Stomach (tissue), 9 donors: ENCODE results near the gene KRT14. TPM values are rescaled to one million over a fixed set of nuclear protein-coding genes. Genes with fewer than 3 reads are reported as not detected.

Source experiments
- DNase-seq, 2 donors: peaks; one replicate each; pipeline versions ENCODE4 v3.0.0 to v3.0.0-alpha.2; 2013 to 2019
- H3K27ac ChIP-seq, 5 donors: fragments of 200-600 bp in 4 of 5; sonication (generic) in 4 of 5; one replicate each; pipeline ENCODE4 v1.5.1; 2013 to 2019; ENCODE audit warnings: mild to moderate bottlenecking in 1 of 5, moderate library complexity in 1 of 5
- H3K27me3 ChIP-seq, 3 donors: fragments of 200-600 bp; sonication (generic); one replicate each; pipeline ENCODE4 v1.5.1; 2017 to 2019; ENCODE audit warnings: mixed run types in 1 of 3
- H3K36me3 ChIP-seq, 4 donors: fragments of 200-600 bp; sonication (generic); 1 replicate in 3 of 4; 2 replicates in 1 of 4; pipeline ENCODE4 v1.5.1; 2016 to 2019
- H3K4me1 ChIP-seq, 4 donors: fragments of 200-600 bp; sonication (generic); one replicate each; pipeline ENCODE4 v1.5.1; 2016 to 2019
- H3K4me3 ChIP-seq, 4 donors: fragments of 200-600 bp; sonication (generic) in 3 of 4; one replicate each; pipeline ENCODE4 v1.5.1; 2016 to 2019; ENCODE audit warnings: mild to moderate bottlenecking in 1 of 4
- H3K9me3 ChIP-seq, 4 donors: fragments of 200-600 bp; sonication (generic); one replicate each; pipeline ENCODE4 v1.5.1; 2016 to 2019
- EP300 ChIP-seq: sonication (generic); formaldehyde crosslinking; IDR thresholded peaks from one replicate; pipeline ENCODE4 v1.6.1; 2017; ENCODE audit warnings: antibody characterized with exemption
- POLR2A ChIP-seq, 4 donors: fragments of 450-650 bp; IDR thresholded peaks; one replicate each; pipeline ENCODE4 v1.6.1; 2016; ENCODE audit warnings: antibody characterized with exemption in 4 of 4, control low read depth in 2 of 4, mild to moderate bottlenecking in 1 of 4, moderate library complexity in 1 of 4
- POLR2AphosphoS5 ChIP-seq, 3 donors: sonication (generic); formaldehyde crosslinking; IDR thresholded peaks; one replicate each; pipeline ENCODE4 v1.6.1; 2016; ENCODE audit warnings: antibody characterized with exemption in 3 of 3
- WGBS, 5 donors: extraction: QIAGEN DNeasy Blood & Tissue Kit in 3 of 5; methylation state at CpG; one replicate each; pipeline versions ENCODE4 v1.1.5 to v1.1.7; 2013 to 2018; 5-methylcytosine and 5-hydroxymethylcytosine counted together
- intact Hi-C: fragments of 100-400 bp; cut with DNase I; formaldehyde crosslinking; loops from one replicate; pipeline ENCODE4 v1.15.1; 2023; ENCODE audit warnings: low total_unique reads
- polyA plus RNA-seq, 3 donors: library from polyadenylated mRNA; stranded (reverse); fragments of 200-250 nt; gene quantifications; one replicate each; pipeline ENCODE4 v1.2.3, GENCODE V29; 2013
- total RNA-seq, 5 donors: library from RNA; depleted of rRNA; stranded (reverse); fragments of >200 nt; gene quantifications; one replicate each; pipeline versions ENCODE4 v1.1.0 to v1.2.3, GENCODE V29; 2014 to 2016
- TF ChIP-seq, protein P1 (sequence below), 7 experiments: fragments of 450-650 bp in 4 of 7; fragments of 200-600 bp in 3 of 7; sonication (generic) in 3 of 7; IDR thresholded peaks; one replicate each; pipeline ENCODE4 v1.5.1; 2016 to 2019; ENCODE audit warnings: antibody characterized with exemption in 7 of 7, control low read depth in 2 of 7, mild to moderate bottlenecking in 1 of 7
- donor health status: healthy with polysubstance abuse.
- donor health status: Bipolar disorder and iron deficiency.
- donor health status: healthy.

KRT14 gene
- total and polyA plus RNA-seq, 8 donors = 1.3 to 164 (median 2.4) TPM; not detected in 5

DNA sequence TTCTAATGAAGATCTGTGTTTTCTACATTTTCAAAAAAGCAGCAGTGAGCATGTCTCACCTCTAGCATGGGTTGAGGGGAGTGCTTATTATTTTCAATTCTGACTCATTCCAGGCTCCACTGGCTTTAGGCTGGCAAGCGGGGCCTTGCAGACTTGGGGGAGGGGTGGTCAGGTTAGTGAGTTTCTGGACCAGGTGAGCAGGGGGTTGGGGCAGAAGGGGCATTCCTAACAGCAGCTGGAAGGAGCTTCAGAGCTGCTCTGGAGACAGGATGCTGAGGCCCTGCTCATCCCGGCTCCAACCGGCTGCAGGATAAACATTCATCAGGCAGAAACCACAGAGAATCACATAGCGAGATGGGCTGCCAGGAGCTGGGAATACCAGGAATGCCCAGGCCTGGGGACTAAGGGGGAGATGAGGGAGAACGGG is 48.1 kb downstream of the KRT14 start:
- peaks cover 0 to 4% (median 0%) of the 10 kb centered on the region in 4 donors for H3K4me1 ChIP-seq
- H3K27ac ChIP-seq = no peak overlapping the region
- H3K27me3 ChIP-seq = peaks cover 0 to 21% (median 4%) of the 10 kb centered on the region in 3 donors
- intact Hi-C loops = no loop called here
- WGBS, 5 donors = 71 to 83% (median 77%) methylated on average over 5 of the region's 5 CpGs
- TF ChIP-seq EP300 = no peak
- no peak for TF ChIP-seq POLR2AphosphoS5 (IDR thresholded peaks at IDR 0.05)
- TF ChIP-seq POLR2A (IDR thresholded peaks at IDR 0.05) = no peak
- TF ChIP-seq, protein P1, sequence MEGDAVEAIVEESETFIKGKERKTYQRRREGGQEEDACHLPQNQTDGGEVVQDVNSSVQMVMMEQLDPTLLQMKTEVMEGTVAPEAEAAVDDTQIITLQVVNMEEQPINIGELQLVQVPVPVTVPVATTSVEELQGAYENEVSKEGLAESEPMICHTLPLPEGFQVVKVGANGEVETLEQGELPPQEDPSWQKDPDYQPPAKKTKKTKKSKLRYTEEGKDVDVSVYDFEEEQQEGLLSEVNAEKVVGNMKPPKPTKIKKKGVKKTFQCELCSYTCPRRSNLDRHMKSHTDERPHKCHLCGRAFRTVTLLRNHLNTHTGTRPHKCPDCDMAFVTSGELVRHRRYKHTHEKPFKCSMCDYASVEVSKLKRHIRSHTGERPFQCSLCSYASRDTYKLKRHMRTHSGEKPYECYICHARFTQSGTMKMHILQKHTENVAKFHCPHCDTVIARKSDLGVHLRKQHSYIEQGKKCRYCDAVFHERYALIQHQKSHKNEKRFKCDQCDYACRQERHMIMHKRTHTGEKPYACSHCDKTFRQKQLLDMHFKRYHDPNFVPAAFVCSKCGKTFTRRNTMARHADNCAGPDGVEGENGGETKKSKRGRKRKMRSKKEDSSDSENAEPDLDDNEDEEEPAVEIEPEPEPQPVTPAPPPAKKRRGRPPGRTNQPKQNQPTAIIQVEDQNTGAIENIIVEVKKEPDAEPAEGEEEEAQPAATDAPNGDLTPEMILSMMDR (IDR thresholded peaks at IDR 0.05) = no peak
- H3K9me3 ChIP-seq = no peaks in the 10 kb centered on the region
- no peak overlapping the region for H3K4me3 ChIP-seq
- peak in 1 of 2 donors; percentile 47 for DNase-seq
- no peaks in the 10 kb centered on the region for H3K36me3 ChIP-seq

DNA sequence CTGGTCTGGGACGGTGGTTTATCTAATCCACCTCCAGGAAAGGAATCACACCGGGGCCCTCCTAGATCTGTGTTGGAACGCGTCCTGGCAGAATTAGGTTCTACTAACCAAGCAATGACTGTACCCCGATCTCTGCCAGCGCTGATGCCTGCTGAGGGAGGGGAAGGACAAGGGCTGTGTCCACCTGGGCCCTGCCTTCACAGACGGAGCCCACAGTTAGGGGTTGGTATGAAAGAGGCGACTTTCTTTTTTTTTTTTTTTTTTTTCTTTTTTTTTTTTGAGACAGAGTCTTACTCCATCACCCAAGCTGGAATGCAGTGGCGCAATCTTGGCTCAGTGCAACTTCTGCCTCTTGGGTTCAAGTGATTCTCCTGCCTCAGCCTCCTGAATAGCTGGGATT is 48.7 kb downstream of the KRT14 start:
- Histone ChIP-seq H3K4me3 (no peak overlapping the region), H3K4me1 (peaks cover 0 to 4% (median 0%) of the 10 kb centered on the region in 4 donors), H3K27me3 (peaks cover 0 to 23% (median 4%) of the 10 kb centered on the region in 3 donors), H3K36me3 (no peaks in the 10 kb centered on the region), H3K27ac (no peak overlapping the region), H3K9me3 (no peaks in the 10 kb centered on the region)
- WGBS, 5 donors = 85 to 93% (median 88%) methylated on average over 8 to 9 of the region's 9 CpGs
- TF ChIP-seq, protein P1 (IDR thresholded peaks at IDR 0.05) = no peak
- no peak for TF ChIP-seq POLR2A (IDR thresholded peaks at IDR 0.05)
- no peak for TF ChIP-seq POLR2AphosphoS5 (IDR thresholded peaks at IDR 0.05)
- TF ChIP-seq EP300 = no peak
- DNase-seq = no peak
- intact Hi-C loops = no loop called here

DNA sequence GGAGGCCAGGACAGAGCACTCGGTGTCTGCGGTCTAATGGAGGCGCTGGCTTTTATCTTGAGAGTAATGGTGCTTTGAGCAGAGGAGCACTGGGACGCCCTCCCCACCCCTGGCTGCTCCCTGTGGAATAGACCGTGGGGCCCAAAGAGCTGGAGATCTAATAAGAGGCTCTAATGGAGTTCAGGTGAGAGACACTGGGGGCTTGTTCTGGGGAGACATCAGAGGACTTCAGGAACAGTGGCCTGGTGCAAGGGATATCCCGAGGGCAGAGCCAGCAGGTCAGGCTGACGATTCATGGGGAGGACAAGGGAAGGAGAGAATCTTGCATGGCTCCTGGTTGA is 49.1 kb downstream of the KRT14 start:
- H3K27ac ChIP-seq = no peak overlapping the region
- H3K36me3 ChIP-seq = no peaks in the 10 kb centered on the region
- TF ChIP-seq, protein P1 (IDR thresholded peaks at IDR 0.05) = no peak
- TF ChIP-seq POLR2AphosphoS5 (IDR thresholded peaks at IDR 0.05) = no peak
- no peak for TF ChIP-seq EP300
- TF ChIP-seq POLR2A (IDR thresholded peaks at IDR 0.05) = no peak
- peaks cover 0 to 23% (median 4%) of the 10 kb centered on the region in 3 donors for H3K27me3 ChIP-seq
- 85 to 94% (median 90%) methylated on average over 7 of the region's 7 CpGs for WGBS, 5 donors
- peaks cover 0 to 4% (median 0%) of the 10 kb centered on the region in 4 donors for H3K4me1 ChIP-seq
- no peak overlapping the region for H3K4me3 ChIP-seq
- DNase-seq = no peak
- no peaks in the 10 kb centered on the region for H3K9me3 ChIP-seq
- intact Hi-C loops = no loop called here

DNA sequence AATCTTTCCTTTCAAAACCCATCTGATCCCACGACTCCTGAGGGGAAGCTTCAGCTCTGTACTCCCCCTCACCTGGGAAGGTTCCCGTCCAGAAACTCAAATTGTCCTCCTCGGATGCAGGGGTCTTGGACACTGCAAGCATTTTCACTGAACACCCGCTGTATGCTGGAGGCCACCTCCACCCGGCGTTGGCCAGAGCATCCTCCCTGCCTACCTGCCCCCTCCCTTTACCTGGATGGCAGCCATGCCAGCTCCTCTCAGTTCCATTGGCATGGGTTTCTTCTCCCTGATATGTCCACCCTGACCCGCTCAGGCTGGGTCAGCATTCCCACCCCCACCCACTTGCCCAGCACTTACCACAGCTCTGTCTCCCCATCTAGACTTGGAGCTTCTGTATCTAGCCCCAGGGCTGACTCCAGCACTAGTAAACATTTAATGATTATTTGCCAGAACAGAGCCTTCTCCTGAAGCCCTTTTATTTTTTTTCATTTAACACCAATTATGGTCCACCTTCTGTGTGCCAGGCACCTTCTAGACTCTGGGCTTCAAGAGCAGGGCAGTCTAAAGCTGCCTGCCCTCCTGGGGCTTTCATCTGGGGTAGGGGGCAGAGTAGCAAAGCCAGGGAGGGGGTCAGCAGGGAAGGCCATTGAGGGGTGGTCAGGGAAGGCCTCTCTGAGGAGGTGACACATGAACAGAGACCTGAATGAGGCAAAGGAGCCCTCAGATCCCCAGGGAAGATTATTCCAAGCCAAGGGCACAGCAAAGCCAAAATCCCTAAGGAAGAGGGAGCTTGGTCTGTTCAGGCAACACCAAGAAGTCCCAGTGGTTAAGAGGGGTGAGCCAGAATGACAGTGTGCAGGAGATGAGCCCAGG is 49.7 kb downstream of the KRT14 start:
- Histone ChIP-seq H3K9me3 (no peaks in the 10 kb centered on the region), H3K4me1 (peaks cover 0 to 4% (median 0%) of the 10 kb centered on the region in 4 donors), H3K27me3 (peaks cover 0 to 23% (median 4%) of the 10 kb centered on the region in 3 donors), H3K36me3 (no peaks in the 10 kb centered on the region), H3K27ac (no peak overlapping the region), H3K4me3 (no peak overlapping the region)
- WGBS, 5 donors = 87 to 92% (median 88%) methylated on average over 7 of the region's 7 CpGs
- DNase-seq = no peak
- no peak for TF ChIP-seq POLR2AphosphoS5 (IDR thresholded peaks at IDR 0.05)
- no peak for TF ChIP-seq POLR2A (IDR thresholded peaks at IDR 0.05)
- TF ChIP-seq, protein P1 (IDR thresholded peaks at IDR 0.05) = no peak
- TF ChIP-seq EP300 = no peak
- intact Hi-C loops = no loop called here
